ENCODE data around the gene SFTA2.

- TF ChIP-seq CREB1 (IDR thresholded peaks at IDR 0.05; ENCODE audit: low read depth) (no peak), CTCF (IDR thresholded peaks at IDR 0.05 in 2 of 3, conservative IDR thresholded peaks at IDR 0.05 in 1 of 3; ENCODE audit: control insufficient read depth in 2 of 3, extremely low read depth in 1 of 3, insufficient read depth in 1 of 3, low read depth in 3 of 3, low read length in 3 of 3) (no peak), TAF1 (IDR thresholded peaks at IDR 0.05; ENCODE audit: borderline replicate concordance, low read depth, low read length) (no peak), CHD4 (IDR thresholded peaks at IDR 0.05) (no peak), ZBTB40 (IDR thresholded peaks at IDR 0.05; ENCODE audit: borderline replicate concordance) (no peak), REST (IDR thresholded peaks at IDR 0.05; ENCODE audit: low read depth, low read length) (no peak), MLLT1 (IDR thresholded peaks at IDR 0.05) (no peak), POLR2A (IDR thresholded peaks at IDR 0.05; ENCODE audit: low read depth, low read length) (no peak), POU2F2 (IDR thresholded peaks at IDR 0.05; ENCODE audit: borderline replicate concordance, low read depth, low read length) (no peak), ATF2 (IDR thresholded peaks at IDR 0.05; ENCODE audit: low read length) (no peak), EP300 (IDR thresholded peaks at IDR 0.05; ENCODE audit: borderline replicate concordance in 1 of 2, control insufficient read depth in 1 of 2, low read depth in 2 of 2, low read length in 2 of 2) (no peak)
Measured at GRCh38 chr6:30939473-30939872, 7.5 kb upstream of the SFTA2 start.
